GM23248 (cell line): ENCODE data around the gene MAP3K12.

Source experiments
- EZH2 ChIP-seq: fragments of 200-600 bp; sonication (generic); IDR thresholded peaks from 2 replicates; pipeline ENCODE4 v1.6.1; 2018; ENCODE audit warnings: antibody characterized with exemption, mild to moderate bottlenecking; ENCODE audit not compliant: insufficient read depth, poor library complexity, severe bottlenecking
- EZH2phosphoT487 ChIP-seq: fragments of 200-600 bp; sonication (generic); IDR thresholded peaks from 2 replicates; pipeline ENCODE4 v1.6.1; 2018; ENCODE audit warnings: antibody characterized with exemption, moderate library complexity, mild to moderate bottlenecking, low read depth; ENCODE audit not compliant: insufficient read depth

GRCh38 chr12:53454707-53455106, 44.6 kb downstream of the MAP3K12 start:
- TF ChIP-seq EZH2, result no peak
- no peak for TF ChIP-seq EZH2phosphoT487
